ENCODE data around the gene QARS1.

DNA sequence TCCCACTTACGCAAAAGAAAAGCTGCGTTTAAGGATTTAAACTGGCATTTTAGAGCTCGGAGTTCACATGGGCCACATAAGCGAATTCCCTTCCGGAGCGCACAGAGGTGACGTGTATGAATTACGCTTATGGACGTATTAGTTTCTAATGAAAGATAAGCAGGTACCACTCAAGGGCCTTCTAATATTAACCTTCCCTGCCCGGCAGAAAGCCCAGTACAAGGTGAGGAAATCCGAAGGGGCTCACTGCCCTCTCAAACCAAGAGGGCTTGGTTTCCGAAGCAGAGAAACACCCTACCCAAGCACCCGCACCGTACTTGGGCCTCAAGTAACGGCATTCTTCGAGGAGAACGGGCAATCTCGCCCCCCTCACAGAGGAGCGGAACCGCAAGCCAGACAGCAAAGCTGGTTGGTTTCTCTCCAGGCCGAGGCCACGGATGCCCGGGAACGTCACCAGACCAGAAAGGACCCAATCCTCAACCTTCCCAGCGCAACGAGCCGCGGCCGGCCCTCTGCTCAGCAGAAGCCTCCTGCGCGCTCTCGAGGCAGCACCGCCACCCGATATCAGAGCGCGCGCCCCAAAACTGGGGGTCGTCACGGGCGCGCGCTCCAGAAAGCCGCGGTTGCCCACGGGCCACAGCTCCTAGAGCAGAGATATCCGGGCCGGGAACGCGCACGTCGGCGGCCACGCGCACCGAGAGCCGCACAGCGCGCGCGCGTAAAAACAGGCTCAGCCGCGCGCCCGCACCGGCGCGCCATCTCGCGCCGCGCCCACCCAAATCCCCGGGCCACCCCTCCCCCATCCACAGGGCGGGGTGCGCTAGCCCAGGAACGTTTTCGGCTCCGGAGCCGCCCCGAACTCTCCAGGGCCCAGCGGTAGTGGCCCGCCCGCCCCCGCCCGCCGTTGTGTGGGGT is 11.4 kb downstream of the QARS1 start:
- TF ChIP-seq CTCF (IDR thresholded peaks at IDR 0.05; ENCODE audit: low read length) (no peak), EZH2 (IDR thresholded peaks at IDR 0.05; ENCODE audit: borderline replicate concordance, low read length) (no peak)
